ENCODE data around the gene PHACTR3.
A peak's percentile ranks its signal among the peaks of the same experiment; 100 is the strongest.

Gene PHACTR3

GRCh38 chr20:59574308-59574707 is 30.0 kb upstream of the PHACTR3 start:
- peak; percentile 36 for DNase-seq

GRCh38 chr20:59575216-59575615 is 29.1 kb upstream of the PHACTR3 start:
- peak; percentile 1 for DNase-seq

DNA sequence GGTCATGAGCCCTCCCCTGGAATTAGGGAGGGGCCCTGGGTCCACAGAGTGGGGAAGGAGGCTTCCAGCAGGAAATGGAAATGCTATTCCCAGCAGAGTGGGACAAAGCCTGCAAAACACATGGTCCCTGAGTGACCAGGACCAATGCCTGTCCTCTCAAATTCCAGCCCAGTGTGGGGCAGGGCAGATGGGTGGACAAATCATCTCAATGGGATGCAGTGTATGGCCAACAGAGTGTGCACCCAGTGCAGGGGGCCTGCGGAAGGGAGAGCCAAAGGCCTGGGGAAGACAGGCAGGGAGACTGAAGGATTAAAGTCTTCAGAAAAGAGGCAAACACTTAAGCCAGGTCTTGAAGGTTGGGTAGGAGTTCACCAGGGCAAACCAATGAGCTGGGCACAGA is 28.7 kb upstream of the PHACTR3 start:
- no peak for DNase-seq

GRCh38 chr20:59576216-59576953 is 28.0 kb upstream of the PHACTR3 start:
- no peak for DNase-seq

GRCh38 chr20:59577037-59577808 is 27.1 kb upstream of the PHACTR3 start:
- DNase-seq: no peak

GRCh38 chr20:59577809-59578435 is 26.4 kb upstream of the PHACTR3 start:
- DNase-seq: no peak

- no peak for DNase-seq
These were observed 25.6 kb upstream of the PHACTR3 start for GRCh38 chr20:59578436-59579403.

- no peak for DNase-seq
These were observed 24.8 kb upstream of the PHACTR3 start for GRCh38 chr20:59579404-59580145.

DNA sequence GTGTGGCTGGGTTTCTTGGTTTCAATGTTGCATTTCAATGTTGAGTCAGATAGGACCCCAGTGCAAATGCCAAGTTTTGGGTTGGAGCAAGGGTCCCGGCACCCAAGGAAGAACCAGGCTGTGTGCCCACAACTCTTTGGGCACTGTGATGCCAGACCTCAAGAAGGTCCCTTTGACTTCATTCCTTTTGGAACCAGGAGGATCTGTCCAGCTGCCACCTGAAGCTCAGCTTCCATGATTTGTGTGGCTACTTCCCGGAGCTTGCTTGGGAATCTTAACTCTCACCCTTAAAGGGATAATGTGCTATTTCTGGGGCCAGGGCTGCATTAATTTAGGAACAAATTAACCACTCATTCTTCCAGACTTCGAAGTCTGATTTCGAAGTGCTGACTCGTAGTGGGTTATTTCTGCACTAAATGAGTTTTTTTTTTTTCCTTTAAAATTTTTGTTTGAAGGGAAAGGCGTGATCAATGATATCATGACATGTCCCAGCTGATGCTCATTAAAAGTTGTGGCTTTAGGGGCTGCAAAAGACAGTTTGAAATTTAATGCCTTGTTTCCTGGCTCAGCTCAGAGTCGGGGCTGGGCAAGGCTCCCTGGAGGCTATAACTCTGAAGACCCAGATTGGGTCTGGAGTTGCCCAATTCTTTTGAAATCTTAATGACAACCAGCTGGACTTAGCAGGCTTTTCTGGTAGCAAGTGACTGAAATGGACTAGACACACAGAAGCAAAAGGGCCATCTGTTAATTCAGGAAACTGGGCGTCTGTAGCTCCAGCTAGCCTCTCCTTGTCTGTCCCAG is 24.0 kb upstream of the PHACTR3 start:
- DNase-seq: no peak

GRCh38 chr20:59580991-59581401 is 23.3 kb upstream of the PHACTR3 start:
- no peak for DNase-seq

GRCh38 chr20:59581993-59582679 is 22.2 kb upstream of the PHACTR3 start:
- DNase-seq: no peak

GRCh38 chr20:59583428-59584277 is 20.7 kb upstream of the PHACTR3 start:
- DNase-seq: no peak

GRCh38 chr20:59584278-59584925 is 19.9 kb upstream of the PHACTR3 start:
- no peak for DNase-seq

- DNase-seq: no peak
These were observed 18.5 kb upstream of the PHACTR3 start for GRCh38 chr20:59585714-59586409.

DNA sequence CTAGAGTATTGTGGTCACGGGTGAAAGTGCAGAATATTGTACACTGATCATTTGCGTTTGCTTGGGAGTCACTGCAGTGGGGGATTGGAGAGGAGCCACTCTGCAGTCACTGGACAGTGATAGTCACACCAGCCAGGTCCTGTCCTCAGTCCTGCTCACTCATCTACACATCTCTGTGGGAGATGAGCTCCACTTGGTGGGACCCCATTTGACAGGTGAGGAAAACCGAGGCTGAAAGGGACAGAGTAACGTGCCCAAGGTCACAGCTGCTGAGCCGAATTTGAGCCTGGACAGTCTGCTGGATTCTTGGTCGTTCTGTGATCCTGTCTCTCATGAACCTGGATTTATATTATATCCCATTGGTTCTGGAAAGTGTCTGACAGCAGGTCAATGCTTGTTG is 17.7 kb upstream of the PHACTR3 start:
- DNase-seq: no peak

GRCh38 chr20:59587570-59587969 is 16.8 kb upstream of the PHACTR3 start:
- DNase-seq: no peak

DNA sequence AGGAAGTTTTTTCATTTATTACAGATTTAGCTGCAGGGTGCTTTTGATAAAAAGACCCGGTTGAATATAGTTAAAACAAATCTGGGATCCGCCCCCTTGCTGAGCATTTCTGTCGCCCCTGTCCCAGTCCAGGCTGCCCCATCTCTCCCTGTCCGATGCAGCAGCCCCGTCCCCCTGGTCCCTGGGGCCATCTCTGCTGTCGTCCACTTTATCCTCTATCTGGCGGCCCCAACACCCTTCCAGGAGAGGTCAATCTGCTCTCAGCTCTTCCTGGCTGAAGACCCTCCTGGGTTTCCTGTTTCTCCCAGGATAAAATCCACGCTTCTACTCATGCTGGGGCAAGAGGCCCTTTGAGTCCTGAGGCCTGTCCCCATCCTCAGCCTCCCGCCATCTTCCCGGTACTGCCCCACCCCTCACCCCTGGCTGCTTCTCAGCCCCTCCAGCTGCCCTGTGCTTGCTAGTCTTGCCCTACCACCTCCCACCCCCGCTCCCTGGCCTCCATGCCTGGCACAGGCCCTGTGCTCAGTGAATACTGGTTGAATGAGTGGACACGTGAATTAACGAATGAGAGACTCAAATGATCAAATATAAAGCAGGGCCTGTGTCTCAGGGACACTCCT is 16.0 kb upstream of the PHACTR3 start:
- no peak for DNase-seq
